Heart left ventricle (tissue), 13 donors: Measurements from ENCODE around the gene MAP1LC3B2.

Source experiments
- POLR2A ChIP-seq, 2 donors: fragments of 450-650 bp; IDR thresholded peaks; one replicate each; pipeline ENCODE4 v1.6.1; 2017; ENCODE audit warnings: antibody characterized with exemption in 2 of 2, mild to moderate bottlenecking in 2 of 2, moderate library complexity in 2 of 2
- TF ChIP-seq, protein P1 (sequence below), 12 donors: fragments of 200-600 bp; sonication (generic) in 4 of 12; IDR thresholded peaks; one replicate each; pipeline versions ENCODE4 v1.5.0 to v1.8.0; 2018 to 2022; ENCODE audit warnings: antibody characterized with exemption in 12 of 12, mild to moderate bottlenecking in 5 of 12
- donor health status: ischemic (EF 13 %, LVEDD 7.1; RV severe dilation, severe dysfunction).
- donor health status: DM: no; HTN: yes; CAD: no.
- donor health status: DM: no; HTN: no; CAD: no.
- donor health status: ischemic (EF 25% LVEDD 6.9; RV normal size, moderate dysfunction).
- donor health status: ischemic (EF 25% LVEDD 5.7; RV mildly dilated, moderate dysfunction).
- donor health status: ischemic (EF 35%, LVEDD 5.7; RV mildly dilated, moderate dysfunction).
- donor health status: nonischemic (EF 11% LVEDD 7.7; RV severe dilation, severe dysfunction).
- donor health status: DM: yes; HTN: yes; CAD: no.
- donor health status: PGD.
- donor health status: ischemic (EF 29% LVEDD 5.4; RV normal size, mild dysfunction).
- donor health status: nonischemic (EF 23%, LVEDD 6.1; RV moderate dilation, normal function).

- TF ChIP-seq, protein P1, sequence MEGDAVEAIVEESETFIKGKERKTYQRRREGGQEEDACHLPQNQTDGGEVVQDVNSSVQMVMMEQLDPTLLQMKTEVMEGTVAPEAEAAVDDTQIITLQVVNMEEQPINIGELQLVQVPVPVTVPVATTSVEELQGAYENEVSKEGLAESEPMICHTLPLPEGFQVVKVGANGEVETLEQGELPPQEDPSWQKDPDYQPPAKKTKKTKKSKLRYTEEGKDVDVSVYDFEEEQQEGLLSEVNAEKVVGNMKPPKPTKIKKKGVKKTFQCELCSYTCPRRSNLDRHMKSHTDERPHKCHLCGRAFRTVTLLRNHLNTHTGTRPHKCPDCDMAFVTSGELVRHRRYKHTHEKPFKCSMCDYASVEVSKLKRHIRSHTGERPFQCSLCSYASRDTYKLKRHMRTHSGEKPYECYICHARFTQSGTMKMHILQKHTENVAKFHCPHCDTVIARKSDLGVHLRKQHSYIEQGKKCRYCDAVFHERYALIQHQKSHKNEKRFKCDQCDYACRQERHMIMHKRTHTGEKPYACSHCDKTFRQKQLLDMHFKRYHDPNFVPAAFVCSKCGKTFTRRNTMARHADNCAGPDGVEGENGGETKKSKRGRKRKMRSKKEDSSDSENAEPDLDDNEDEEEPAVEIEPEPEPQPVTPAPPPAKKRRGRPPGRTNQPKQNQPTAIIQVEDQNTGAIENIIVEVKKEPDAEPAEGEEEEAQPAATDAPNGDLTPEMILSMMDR (IDR thresholded peaks at IDR 0.05), result no peak
- no peak for TF ChIP-seq POLR2A (IDR thresholded peaks at IDR 0.05)
These were observed 41.6 kb upstream of the MAP1LC3B2 start for GRCh38 chr12:116517431-116518045.
